H1 (cell line): ENCODE results near the gene PPP1R3G. TPM values are rescaled to one million over a fixed set of nuclear protein-coding genes. Genes with fewer than 3 reads are reported as not detected.

Experiments
- CTCF ChIA-PET: fragments of 300-600 bp; sonication (Branson Sonifier 250); formaldehyde crosslinking; loops from one replicate; lab custom pipeline; 2021; ENCODE audit not compliant: partially characterized antibody; lab: Charles Lee
- POLR2A ChIA-PET: fragments of 300-600 bp; sonication (Branson Sonifier 250); formaldehyde crosslinking; loops from one replicate; lab custom pipeline; 2021; ENCODE audit warnings: inconsistent platforms; ENCODE audit not compliant: partially characterized antibody; lab: Charles Lee
- DNase-seq, 2 experiments: peaks; one replicate each; pipeline versions ENCODE4 v3.0.0 to v3.0.0-alpha.2; 2010 to 2022; ENCODE audit warnings: low spot score in 2 of 2, low read depth in 1 of 2, mixed read lengths in 1 of 2
- FAIRE-seq: peaks from 2 replicates; lab custom pipeline; 2011; peaks lifted over from hg19 to GRCh38; lab: Jason Lieb, UNC
- H2AFZ ChIP-seq: 2 replicates; pipeline ENCODE4 v1.8.1; 2012; ENCODE audit warnings: low read length, inconsistent platforms
- H2AK5ac ChIP-seq: 2 replicates; pipeline ENCODE4 v1.6.1; 2013; ENCODE audit warnings: low read depth, low read length
- H2BK120ac ChIP-seq: replicated peaks from 2 replicates; pipeline ENCODE3; 2013; ENCODE audit warnings: low read depth, low read length, inconsistent platforms
- H2BK12ac ChIP-seq: 2 replicates; pipeline ENCODE4 v1.6.1; 2013; ENCODE audit warnings: low read depth, low read length
- H2BK15ac ChIP-seq: 2 replicates; pipeline ENCODE4 v1.6.1; 2013; ENCODE audit warnings: low read length
- H2BK20ac ChIP-seq: 2 replicates; pipeline ENCODE4 v1.6.1; 2013; ENCODE audit warnings: low read length
- H2BK5ac ChIP-seq: 2 replicates; pipeline ENCODE4 v1.6.1; 2013; ENCODE audit warnings: low read depth, low read length
- H3K14ac ChIP-seq: 2 replicates; pipeline ENCODE4 v1.6.1; 2013; ENCODE audit warnings: inconsistent platforms; ENCODE audit not compliant: insufficient read length
- H3K18ac ChIP-seq: 2 replicates; pipeline ENCODE4 v1.6.1; 2013; ENCODE audit warnings: low read length; ENCODE audit errors: extremely low read depth
- H3K23ac ChIP-seq: 2 replicates; pipeline ENCODE4 v1.6.1; 2013; ENCODE audit warnings: inconsistent platforms; ENCODE audit not compliant: insufficient read length
- H3K23me2 ChIP-seq: 2 replicates; pipeline ENCODE4 v1.6.1; 2013; ENCODE audit warnings: low read depth, low read length
- H3K27ac ChIP-seq: 2 replicates; pipeline ENCODE4 v1.6.1; 2011; ENCODE audit warnings: low read depth, low read length, inconsistent platforms
- H3K27me3 ChIP-seq, 4 experiments: replicated peaks in 1 of 4; 1 replicate in 1 of 4; 2 replicates in 3 of 4; pipeline versions ENCODE4 v1.6.1 to v1.8.1; 2011 to 2013; ENCODE audit warnings: low read length in 3 of 4, mild to moderate bottlenecking in 3 of 4, inconsistent platforms in 2 of 4, mixed read lengths in 2 of 4, moderate library complexity in 1 of 4; ENCODE audit not compliant: control insufficient read depth in 3 of 4, insufficient read depth in 3 of 4; ENCODE audit errors: extremely low read depth in 1 of 4
- H3K36me3 ChIP-seq, 4 experiments: 2 replicates each; pipeline versions ENCODE4 v1.6.1 to v1.8.1; 2011 to 2013; ENCODE audit warnings: mild to moderate bottlenecking in 4 of 4, low read length in 3 of 4, moderate library complexity in 2 of 4, control low read depth in 1 of 4, inconsistent platforms in 1 of 4; ENCODE audit not compliant: insufficient read depth in 4 of 4, control insufficient read depth in 2 of 4
- H3K4ac ChIP-seq: replicated peaks from 2 replicates; pipeline ENCODE3; 2013; ENCODE audit warnings: low read length, low read depth, mixed read lengths, inconsistent platforms; ENCODE audit not compliant: insufficient read length
- H3K4me1 ChIP-seq, 4 experiments: replicated peaks in 1 of 4; 1 replicate in 1 of 4; 2 replicates in 3 of 4; pipeline versions ENCODE4 v1.6.1 to v1.8.1; 2011 to 2013; ENCODE audit warnings: low read length in 3 of 4, inconsistent platforms in 2 of 4, mixed read lengths in 1 of 4; ENCODE audit not compliant: insufficient read depth in 4 of 4, control insufficient read depth in 3 of 4
- H3K4me2 ChIP-seq, 2 experiments: 2 replicates each; pipeline versions ENCODE4 v1.6.1 to v1.8.1; 2011 to 2013; ENCODE audit warnings: low read depth in 2 of 2, low read length in 2 of 2, control low read depth in 1 of 2, inconsistent platforms in 1 of 2, mild to moderate bottlenecking in 1 of 2; ENCODE audit not compliant: insufficient read depth in 1 of 2
- H3K4me3 ChIP-seq, 4 experiments: fragments of 200-600, 300-600 bp in 1 of 4; sonication (generic), shearing (Covaris generic), sonication (Bioruptor Twin) in 1 of 4; 2 replicates each; pipeline versions ENCODE4 v1.5.1 to v1.8.1; 2011 to 2016; ENCODE audit warnings: low read length in 4 of 4, low read depth in 3 of 4, control low read depth in 2 of 4, inconsistent platforms in 2 of 4, mild to moderate bottlenecking in 2 of 4, mixed read lengths in 1 of 4, moderate library complexity in 1 of 4; ENCODE audit not compliant: insufficient read depth in 2 of 4; ENCODE audit errors: extremely low read depth in 1 of 4
- H3K56ac ChIP-seq: replicated peaks from 2 replicates; pipeline ENCODE3; 2013; ENCODE audit warnings: low read depth, mild to moderate bottlenecking, mixed read lengths, low read length, inconsistent platforms; ENCODE audit not compliant: insufficient read length
- H3K79me1 ChIP-seq: 2 replicates; pipeline ENCODE4 v1.6.1; 2013; ENCODE audit warnings: low read depth, low read length, control low read depth
- H3K79me2 ChIP-seq, 2 experiments: 2 replicates each; pipeline versions ENCODE4 v1.6.1 to v1.8.1; 2012 to 2013; ENCODE audit warnings: low read length in 2 of 2, mild to moderate bottlenecking in 2 of 2, inconsistent platforms in 1 of 2; ENCODE audit not compliant: insufficient read depth in 2 of 2, control insufficient read depth in 1 of 2
- H3K9ac ChIP-seq, 4 experiments: replicated peaks in 1 of 4; 1 replicate in 1 of 4; 2 replicates in 3 of 4; pipeline versions ENCODE4 v1.6.1 to v1.8.1; 2011 to 2013; ENCODE audit warnings: low read depth in 3 of 4, low read length in 3 of 4, control low read depth in 2 of 4, mild to moderate bottlenecking in 2 of 4, moderate library complexity in 2 of 4, inconsistent platforms in 1 of 4; ENCODE audit errors: extremely low read depth in 1 of 4
- H3K9me3 ChIP-seq, 2 experiments: 2 replicates each; pipeline versions ENCODE4 v1.6.1 to v1.8.1; 2012 to 2013; ENCODE audit warnings: mild to moderate bottlenecking in 2 of 2, moderate library complexity in 2 of 2, control low read depth in 1 of 2, inconsistent platforms in 1 of 2, low read depth in 1 of 2, low read length in 1 of 2, mixed read lengths in 1 of 2; ENCODE audit not compliant: insufficient read depth in 2 of 2
- H4K20me1 ChIP-seq, 2 experiments: replicated peaks in 1 of 2; 2 replicates each; pipeline versions ENCODE3 to v1.8.1; 2011 to 2013; ENCODE audit warnings: inconsistent platforms in 2 of 2, low read length in 2 of 2, mild to moderate bottlenecking in 1 of 2; ENCODE audit not compliant: insufficient read depth in 2 of 2, control insufficient read depth in 1 of 2
- H4K5ac ChIP-seq: 2 replicates; pipeline ENCODE4 v1.6.1; 2013; ENCODE audit warnings: low read length, low read depth, mixed read lengths, inconsistent platforms; ENCODE audit not compliant: insufficient read length
- H4K8ac ChIP-seq: 2 replicates; pipeline ENCODE4 v1.8.0; 2013; ENCODE audit warnings: mild to moderate bottlenecking, moderate library complexity, low read length, inconsistent platforms; ENCODE audit not compliant: insufficient read depth; ENCODE audit errors: extremely low read depth
- H4K91ac ChIP-seq: replicated peaks from 2 replicates; pipeline ENCODE3; 2013; ENCODE audit warnings: low read length, mixed read lengths, inconsistent platforms; ENCODE audit not compliant: insufficient read length
- ASH2L ChIP-seq: fragments of 200-600, 300-600 bp; sonication (generic); IDR thresholded peaks from one replicate; pipeline ENCODE4 v1.7.1; 2017; ENCODE audit warnings: low read length
- BACH1 ChIP-seq: IDR thresholded peaks from 2 replicates; pipeline ENCODE4 v1.6.1; 2012; ENCODE audit warnings: low read length, improper control_type of control experiment
- CBX5 ChIP-seq: fragments of 300-800, 300-1000 bp; sonication (generic); IDR thresholded peaks from 2 replicates; pipeline ENCODE4 v1.7.1; 2016; ENCODE audit warnings: antibody characterized with exemption, low read length, low read depth
- CBX8 ChIP-seq: fragments of 300-800, 300-1000 bp; sonication (generic); IDR thresholded peaks from 2 replicates; pipeline ENCODE4 v1.7.1; 2016; ENCODE audit warnings: low read depth, low read length, borderline replicate concordance
- EZH2 ChIP-seq: fragments of 200-600 bp; sonication (generic); IDR thresholded peaks from 2 replicates; pipeline ENCODE4 v1.7.1; 2012; ENCODE audit warnings: low read depth, mild to moderate bottlenecking, moderate library complexity, low read length, inconsistent platforms; ENCODE audit not compliant: severe bottlenecking
- HDAC2 ChIP-seq, 2 experiments: fragments of 300-600 bp in 1 of 2; sonication (generic) in 1 of 2; IDR thresholded peaks; 2 replicates each; pipeline ENCODE4 v1.6.1; 2011 to 2012; ENCODE audit warnings: low read depth in 2 of 2, low read length in 2 of 2, mild to moderate bottlenecking in 2 of 2, moderate library complexity in 2 of 2, borderline replicate concordance in 1 of 2, inconsistent platforms in 1 of 2
- HDAC6 ChIP-seq: IDR thresholded peaks from one replicate; pipeline ENCODE4 v1.7.1; 2012; ENCODE audit warnings: low read depth, mild to moderate bottlenecking, inconsistent platforms, low read length, moderate library complexity
- KDM4A ChIP-seq: IDR thresholded peaks from one replicate; pipeline ENCODE4 v1.7.1; 2012; ENCODE audit warnings: low read depth, mild to moderate bottlenecking, moderate library complexity, low read length, inconsistent platforms; ENCODE audit not compliant: severe bottlenecking
- MAFK ChIP-seq: IDR thresholded peaks from 2 replicates; pipeline ENCODE4 v1.6.1; 2012; ENCODE audit warnings: low read depth, mild to moderate bottlenecking, improper control_type of control experiment, low read length
- PHF8 ChIP-seq: fragments of 200-600 bp; sonication (generic); conservative IDR thresholded peaks from 2 replicates; pipeline ENCODE4 v1.7.1; 2012; ENCODE audit warnings: low read depth, mild to moderate bottlenecking, inconsistent platforms, low read length, moderate library complexity
- POU5F1 ChIP-seq: IDR thresholded peaks from 2 replicates; pipeline ENCODE4 v1.6.1; 2011; ENCODE audit warnings: low read depth, mild to moderate bottlenecking, low read length, moderate library complexity
- SIRT6 ChIP-seq: IDR thresholded peaks from one replicate; pipeline ENCODE4 v1.7.1; 2012; ENCODE audit warnings: low read length, inconsistent platforms
- YY1 ChIP-seq: IDR thresholded peaks from 2 replicates; pipeline ENCODE4 v1.6.1; 2011; ENCODE audit warnings: low read depth, mild to moderate bottlenecking, low read length
- ZNF274 ChIP-seq: IDR thresholded peaks from 2 replicates; pipeline ENCODE4 v1.7.0; 2012; ENCODE audit warnings: low read length, borderline replicate concordance; ENCODE audit errors: extremely low read depth
- WGBS, 2 experiments: shearing (Covaris generic) in 1 of 2; methylation state at CpG; one replicate each; pipeline versions ENCODE4 v1.1.6 to v1.1.7; 2013 to 2015; ENCODE audit warnings: low lambda C conversion rate in 2 of 2, mixed read lengths in 2 of 2, inconsistent platforms in 1 of 2, low coverage in 1 of 2, missing lambda C conversion rate in 1 of 2; ENCODE audit not compliant: insufficient replicate concordance in 2 of 2, insufficient coverage in 1 of 2, insufficient read length in 1 of 2; ENCODE audit errors: extremely low coverage in 1 of 2, missing lambda C conversion rate in 1 of 2; 5-methylcytosine and 5-hydroxymethylcytosine counted together
- polyA plus RNA-seq, 7 experiments: library from polyadenylated mRNA; depleted of rRNA in 3 of 7; stranded (reverse) in 5 of 7; unstranded in 2 of 7; fragments of >200 nt in 5 of 7; fragments of 200-250 nt in 2 of 7; gene quantifications; 1 replicate in 5 of 7; 2 replicates in 1 of 7; 4 replicates in 1 of 7; pipeline versions ENCODE4 v1.2.1 to v1.2.3, GENCODE V29; 2011 to 2013; ENCODE audit warnings: missing spikeins in 2 of 7, mixed read lengths in 2 of 7
- total RNA-seq: library from RNA; stranded (reverse); fragmentation: NEBNext Ultra II Directional; extraction: Animal tissue kit (Norgen Biotek cat#: 25700); gene quantifications from 2 replicates; pipeline ENCODE4 v1.2.1, GENCODE V29; 2021
- TF ChIP-seq, protein P1 (sequence below): IDR thresholded peaks from 2 replicates; pipeline ENCODE4 v1.6.1; 2011; ENCODE audit warnings: low read depth, mild to moderate bottlenecking, low read length; ENCODE audit not compliant: insufficient read depth

PPP1R3G gene
- total and polyA plus RNA-seq, 2 of the 8 experiments (the other 6 are each of a cell fraction or from before 2014, with no cell fraction given): 0.03 to 0.09 TPM

DNA sequence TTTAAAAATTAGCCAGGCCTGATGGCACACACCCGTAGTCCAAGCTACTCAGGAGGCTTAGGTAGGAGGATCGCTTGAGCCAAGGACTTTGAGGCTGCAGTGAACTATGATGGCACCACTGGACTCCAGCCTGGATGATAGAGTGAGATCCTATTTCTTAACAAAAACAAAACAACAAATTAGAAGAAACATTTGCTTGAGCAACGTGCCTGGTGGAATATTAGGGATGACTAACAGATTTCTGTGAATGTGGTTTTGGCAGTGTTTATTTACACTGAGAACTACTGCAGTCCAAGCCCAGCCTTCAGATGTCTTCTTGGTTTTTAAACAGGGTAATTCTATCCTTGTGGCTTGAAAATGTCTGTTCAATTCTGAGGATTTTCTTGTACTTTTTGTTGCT lies 9.2 kb downstream of the PPP1R3G start:
- Histone ChIP-seq H3K27ac (no peak overlapping the region), H3K79me1 (no peaks in the 10 kb centered on the region), H2BK5ac (no peak overlapping the region), H3K14ac (no peak overlapping the region), H3K36me3 (no peaks in the 10 kb centered on the region), H3K4me1 (no peaks in the 10 kb centered on the region), H2BK20ac (no peak overlapping the region), H4K5ac (no peak overlapping the region), H3K23ac (no peak overlapping the region), H4K91ac (no peak overlapping the region), H3K79me2 (no peaks in the 10 kb centered on the region), H2AFZ (no peak overlapping the region), H3K9ac (no peak overlapping the region), H3K4me2 (no peak overlapping the region), H2AK5ac (no peak overlapping the region), H3K27me3 (no peaks in the 10 kb centered on the region; a peak in 3 of 7 replicates), H3K9me3 (no peaks in the 10 kb centered on the region), H2BK15ac (no peak overlapping the region), H4K20me1 (peaks cover 0 to 4% of the 10 kb centered on the region in 2 experiments), H3K18ac (no peak overlapping the region), H2BK12ac (no peak overlapping the region), H3K4me3 (no peak overlapping the region), H2BK120ac (no peak overlapping the region), H3K56ac (no peak overlapping the region), H3K4ac (no peak overlapping the region), H4K8ac (no peak overlapping the region), H3K23me2 (no peaks in the 10 kb centered on the region)
- ChIA-PET POLR2A (no interaction called here), CTCF (no interaction called here)
- FAIRE-seq: no peak
- WGBS, 2 experiments: 86% methylated on average over 3 of the region's 3 CpGs; no CpG with 5 or more reads in 1 of the 2 experiments
- DNase-seq: no peak
- TF ChIP-seq CBX5: no peak
- no peak for TF ChIP-seq MAFK
- no peak for TF ChIP-seq YY1
- no peak for TF ChIP-seq KDM4A
- TF ChIP-seq, protein P1, sequence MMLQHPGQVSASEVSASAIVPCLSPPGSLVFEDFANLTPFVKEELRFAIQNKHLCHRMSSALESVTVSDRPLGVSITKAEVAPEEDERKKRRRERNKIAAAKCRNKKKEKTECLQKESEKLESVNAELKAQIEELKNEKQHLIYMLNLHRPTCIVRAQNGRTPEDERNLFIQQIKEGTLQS: no peak
- no peak for TF ChIP-seq POU5F1
- TF ChIP-seq BACH1: no peak
- TF ChIP-seq HDAC6: no peak
- TF ChIP-seq ASH2L: no peak
- TF ChIP-seq ZNF274: no peak
- TF ChIP-seq SIRT6: no peak
- TF ChIP-seq PHF8: no peak
- no peak for TF ChIP-seq HDAC2 (IDR thresholded peaks at IDR 0.05; ENCODE audit: borderline replicate concordance in 1 of 2, low read depth in 2 of 2, low read length in 2 of 2)
- no peak for TF ChIP-seq CBX8
- TF ChIP-seq EZH2: no peak
